H1 (cell line): ENCODE data around the gene CTNND2. TPM values are rescaled to one million over a fixed set of nuclear protein-coding genes. Genes with fewer than 3 reads are reported as not detected.

Experiments used
- CTCF ChIA-PET: fragments of 300-600 bp; sonication (Branson Sonifier 250); formaldehyde crosslinking; loops from one replicate; lab custom pipeline; 2021; ENCODE audit not compliant: partially characterized antibody; lab: Charles Lee
- POLR2A ChIA-PET: fragments of 300-600 bp; sonication (Branson Sonifier 250); formaldehyde crosslinking; loops from one replicate; lab custom pipeline; 2021; ENCODE audit warnings: inconsistent platforms; ENCODE audit not compliant: partially characterized antibody; lab: Charles Lee
- DNase-seq, 2 experiments: peaks; one replicate each; pipeline versions ENCODE4 v3.0.0 to v3.0.0-alpha.2; 2010 to 2022; ENCODE audit warnings: low spot score in 2 of 2, low read depth in 1 of 2, mixed read lengths in 1 of 2
- FAIRE-seq: peaks from 2 replicates; lab custom pipeline; 2011; peaks lifted over from hg19 to GRCh38; lab: Jason Lieb, UNC
- H2AFZ ChIP-seq: 2 replicates; pipeline ENCODE4 v1.8.1; 2012; ENCODE audit warnings: low read length, inconsistent platforms
- H2AK5ac ChIP-seq: 2 replicates; pipeline ENCODE4 v1.6.1; 2013; ENCODE audit warnings: low read depth, low read length
- H2BK120ac ChIP-seq: replicated peaks from 2 replicates; pipeline ENCODE3; 2013; ENCODE audit warnings: low read depth, low read length, inconsistent platforms
- H2BK12ac ChIP-seq: 2 replicates; pipeline ENCODE4 v1.6.1; 2013; ENCODE audit warnings: low read depth, low read length
- H2BK15ac ChIP-seq: 2 replicates; pipeline ENCODE4 v1.6.1; 2013; ENCODE audit warnings: low read length
- H2BK20ac ChIP-seq: 2 replicates; pipeline ENCODE4 v1.6.1; 2013; ENCODE audit warnings: low read length
- H2BK5ac ChIP-seq: 2 replicates; pipeline ENCODE4 v1.6.1; 2013; ENCODE audit warnings: low read depth, low read length
- H3K14ac ChIP-seq: 2 replicates; pipeline ENCODE4 v1.6.1; 2013; ENCODE audit warnings: inconsistent platforms; ENCODE audit not compliant: insufficient read length
- H3K18ac ChIP-seq: 2 replicates; pipeline ENCODE4 v1.6.1; 2013; ENCODE audit warnings: low read length; ENCODE audit errors: extremely low read depth
- H3K23ac ChIP-seq: 2 replicates; pipeline ENCODE4 v1.6.1; 2013; ENCODE audit warnings: inconsistent platforms; ENCODE audit not compliant: insufficient read length
- H3K23me2 ChIP-seq: 2 replicates; pipeline ENCODE4 v1.6.1; 2013; ENCODE audit warnings: low read depth, low read length
- H3K27ac ChIP-seq: 2 replicates; pipeline ENCODE4 v1.6.1; 2011; ENCODE audit warnings: low read depth, low read length, inconsistent platforms
- H3K27me3 ChIP-seq, 4 experiments: replicated peaks in 1 of 4; 1 replicate in 1 of 4; 2 replicates in 3 of 4; pipeline versions ENCODE4 v1.6.1 to v1.8.1; 2011 to 2013; ENCODE audit warnings: low read length in 3 of 4, mild to moderate bottlenecking in 3 of 4, inconsistent platforms in 2 of 4, mixed read lengths in 2 of 4, moderate library complexity in 1 of 4; ENCODE audit not compliant: control insufficient read depth in 3 of 4, insufficient read depth in 3 of 4; ENCODE audit errors: extremely low read depth in 1 of 4
- H3K36me3 ChIP-seq, 4 experiments: 2 replicates each; pipeline versions ENCODE4 v1.6.1 to v1.8.1; 2011 to 2013; ENCODE audit warnings: mild to moderate bottlenecking in 4 of 4, low read length in 3 of 4, moderate library complexity in 2 of 4, control low read depth in 1 of 4, inconsistent platforms in 1 of 4; ENCODE audit not compliant: insufficient read depth in 4 of 4, control insufficient read depth in 2 of 4
- H3K4ac ChIP-seq: replicated peaks from 2 replicates; pipeline ENCODE3; 2013; ENCODE audit warnings: low read length, low read depth, mixed read lengths, inconsistent platforms; ENCODE audit not compliant: insufficient read length
- H3K4me1 ChIP-seq, 4 experiments: replicated peaks in 1 of 4; 1 replicate in 1 of 4; 2 replicates in 3 of 4; pipeline versions ENCODE4 v1.6.1 to v1.8.1; 2011 to 2013; ENCODE audit warnings: low read length in 3 of 4, inconsistent platforms in 2 of 4, mixed read lengths in 1 of 4; ENCODE audit not compliant: insufficient read depth in 4 of 4, control insufficient read depth in 3 of 4
- H3K4me2 ChIP-seq, 2 experiments: 2 replicates each; pipeline versions ENCODE4 v1.6.1 to v1.8.1; 2011 to 2013; ENCODE audit warnings: low read depth in 2 of 2, low read length in 2 of 2, control low read depth in 1 of 2, inconsistent platforms in 1 of 2, mild to moderate bottlenecking in 1 of 2; ENCODE audit not compliant: insufficient read depth in 1 of 2
- H3K4me3 ChIP-seq, 4 experiments: fragments of 200-600, 300-600 bp in 1 of 4; sonication (generic), shearing (Covaris generic), sonication (Bioruptor Twin) in 1 of 4; 2 replicates each; pipeline versions ENCODE4 v1.5.1 to v1.8.1; 2011 to 2016; ENCODE audit warnings: low read length in 4 of 4, low read depth in 3 of 4, control low read depth in 2 of 4, inconsistent platforms in 2 of 4, mild to moderate bottlenecking in 2 of 4, mixed read lengths in 1 of 4, moderate library complexity in 1 of 4; ENCODE audit not compliant: insufficient read depth in 2 of 4; ENCODE audit errors: extremely low read depth in 1 of 4
- H3K56ac ChIP-seq: replicated peaks from 2 replicates; pipeline ENCODE3; 2013; ENCODE audit warnings: low read depth, mild to moderate bottlenecking, mixed read lengths, low read length, inconsistent platforms; ENCODE audit not compliant: insufficient read length
- H3K79me1 ChIP-seq: 2 replicates; pipeline ENCODE4 v1.6.1; 2013; ENCODE audit warnings: low read depth, low read length, control low read depth
- H3K79me2 ChIP-seq, 2 experiments: 2 replicates each; pipeline versions ENCODE4 v1.6.1 to v1.8.1; 2012 to 2013; ENCODE audit warnings: low read length in 2 of 2, mild to moderate bottlenecking in 2 of 2, inconsistent platforms in 1 of 2; ENCODE audit not compliant: insufficient read depth in 2 of 2, control insufficient read depth in 1 of 2
- H3K9ac ChIP-seq, 4 experiments: replicated peaks in 1 of 4; 1 replicate in 1 of 4; 2 replicates in 3 of 4; pipeline versions ENCODE4 v1.6.1 to v1.8.1; 2011 to 2013; ENCODE audit warnings: low read depth in 3 of 4, low read length in 3 of 4, control low read depth in 2 of 4, mild to moderate bottlenecking in 2 of 4, moderate library complexity in 2 of 4, inconsistent platforms in 1 of 4; ENCODE audit errors: extremely low read depth in 1 of 4
- H3K9me3 ChIP-seq, 2 experiments: 2 replicates each; pipeline versions ENCODE4 v1.6.1 to v1.8.1; 2012 to 2013; ENCODE audit warnings: mild to moderate bottlenecking in 2 of 2, moderate library complexity in 2 of 2, control low read depth in 1 of 2, inconsistent platforms in 1 of 2, low read depth in 1 of 2, low read length in 1 of 2, mixed read lengths in 1 of 2; ENCODE audit not compliant: insufficient read depth in 2 of 2
- H4K20me1 ChIP-seq, 2 experiments: replicated peaks in 1 of 2; 2 replicates each; pipeline versions ENCODE3 to v1.8.1; 2011 to 2013; ENCODE audit warnings: inconsistent platforms in 2 of 2, low read length in 2 of 2, mild to moderate bottlenecking in 1 of 2; ENCODE audit not compliant: insufficient read depth in 2 of 2, control insufficient read depth in 1 of 2
- H4K5ac ChIP-seq: 2 replicates; pipeline ENCODE4 v1.6.1; 2013; ENCODE audit warnings: low read length, low read depth, mixed read lengths, inconsistent platforms; ENCODE audit not compliant: insufficient read length
- H4K8ac ChIP-seq: 2 replicates; pipeline ENCODE4 v1.8.0; 2013; ENCODE audit warnings: mild to moderate bottlenecking, moderate library complexity, low read length, inconsistent platforms; ENCODE audit not compliant: insufficient read depth; ENCODE audit errors: extremely low read depth
- H4K91ac ChIP-seq: replicated peaks from 2 replicates; pipeline ENCODE3; 2013; ENCODE audit warnings: low read length, mixed read lengths, inconsistent platforms; ENCODE audit not compliant: insufficient read length
- ASH2L ChIP-seq: fragments of 200-600, 300-600 bp; sonication (generic); IDR thresholded peaks from one replicate; pipeline ENCODE4 v1.7.1; 2017; ENCODE audit warnings: low read length
- CHD2 ChIP-seq: IDR thresholded peaks from 2 replicates; pipeline ENCODE4 v1.6.1; 2012; ENCODE audit warnings: low read length, improper control_type of control experiment
- KDM1A ChIP-seq: fragments of 200-600, 300-600 bp; sonication (generic); IDR thresholded peaks from 2 replicates; pipeline ENCODE4 v1.7.1; 2016; ENCODE audit warnings: mild to moderate bottlenecking, low read length, borderline replicate concordance
- KDM4A ChIP-seq: IDR thresholded peaks from one replicate; pipeline ENCODE4 v1.7.1; 2012; ENCODE audit warnings: low read depth, mild to moderate bottlenecking, moderate library complexity, low read length, inconsistent platforms; ENCODE audit not compliant: severe bottlenecking
- POLR2A ChIP-seq, 2 experiments: IDR thresholded peaks; 1 replicate in 1 of 2; 2 replicates in 1 of 2; pipeline ENCODE4 v1.6.1; 2011; ENCODE audit warnings: low read depth in 2 of 2, low read length in 2 of 2, mild to moderate bottlenecking in 2 of 2; ENCODE audit errors: control extremely low read depth in 1 of 2
- RAD21 ChIP-seq, 2 experiments: IDR thresholded peaks in 1 of 2; conservative IDR thresholded peaks in 1 of 2; 2 replicates each; pipeline ENCODE4 v1.6.1; 2011; ENCODE audit warnings: low read depth in 2 of 2, low read length in 2 of 2, improper control_type of control experiment in 1 of 2, inconsistent platforms in 1 of 2, mild to moderate bottlenecking in 1 of 2, moderate library complexity in 1 of 2
- SIX5 ChIP-seq: IDR thresholded peaks from 2 replicates; pipeline ENCODE4 v1.6.1; 2011; ENCODE audit warnings: mild to moderate bottlenecking, low read depth, low read length
- SP2 ChIP-seq: IDR thresholded peaks from 2 replicates; pipeline ENCODE4 v1.6.1; 2012; ENCODE audit warnings: mild to moderate bottlenecking, low read length, inconsistent platforms
- SP4 ChIP-seq: IDR thresholded peaks from 2 replicates; pipeline ENCODE4 v1.6.1; 2012; ENCODE audit warnings: low read length, inconsistent platforms
- TAF1 ChIP-seq: IDR thresholded peaks from 2 replicates; pipeline ENCODE4 v1.6.1; 2011; ENCODE audit warnings: mild to moderate bottlenecking, low read depth, low read length
- WGBS, 2 experiments: shearing (Covaris generic) in 1 of 2; methylation state at CpG; one replicate each; pipeline versions ENCODE4 v1.1.6 to v1.1.7; 2013 to 2015; ENCODE audit warnings: low lambda C conversion rate in 2 of 2, mixed read lengths in 2 of 2, inconsistent platforms in 1 of 2, low coverage in 1 of 2, missing lambda C conversion rate in 1 of 2; ENCODE audit not compliant: insufficient replicate concordance in 2 of 2, insufficient coverage in 1 of 2, insufficient read length in 1 of 2; ENCODE audit errors: extremely low coverage in 1 of 2, missing lambda C conversion rate in 1 of 2; 5-methylcytosine and 5-hydroxymethylcytosine counted together
- polyA plus RNA-seq, 7 experiments: library from polyadenylated mRNA; depleted of rRNA in 3 of 7; stranded (reverse) in 5 of 7; unstranded in 2 of 7; fragments of >200 nt in 5 of 7; fragments of 200-250 nt in 2 of 7; gene quantifications; 1 replicate in 5 of 7; 2 replicates in 1 of 7; 4 replicates in 1 of 7; pipeline versions ENCODE4 v1.2.1 to v1.2.3, GENCODE V29; 2011 to 2013; ENCODE audit warnings: missing spikeins in 2 of 7, mixed read lengths in 2 of 7
- total RNA-seq: library from RNA; stranded (reverse); fragmentation: NEBNext Ultra II Directional; extraction: Animal tissue kit (Norgen Biotek cat#: 25700); gene quantifications from 2 replicates; pipeline ENCODE4 v1.2.1, GENCODE V29; 2021

CTNND2 gene
- total and polyA plus RNA-seq, 2 of the 8 experiments (the other 6 are each of a cell fraction or from before 2014, with no cell fraction given): 7.4 to 14.2 TPM

- Histone ChIP-seq H3K4ac (no peak overlapping the region), H3K4me2 (no peak overlapping the region), H3K79me1 (no peaks in the 10 kb centered on the region), H3K23me2 (no peaks in the 10 kb centered on the region), H2BK15ac (no peak overlapping the region), H4K8ac (no peak overlapping the region), H3K18ac (no peak overlapping the region), H3K79me2 (no peaks in the 10 kb centered on the region), H2BK120ac (no peak overlapping the region), H4K5ac (no peak overlapping the region), H3K27ac (no peak overlapping the region), H3K27me3 (no peaks in the 10 kb centered on the region), H3K9me3 (no peaks in the 10 kb centered on the region), H4K91ac (peak overlapping the region; percentile 27), H2BK5ac (no peak overlapping the region), H3K4me1 (no peaks in the 10 kb centered on the region), H3K4me3 (no peak overlapping the region), H2AK5ac (no peak overlapping the region), H2BK12ac (no peak overlapping the region), H2AFZ (no peak overlapping the region), H4K20me1 (no peaks in the 10 kb centered on the region), H3K23ac (no peak overlapping the region), H3K9ac (no peak overlapping the region), H3K36me3 (no peaks in the 10 kb centered on the region), H3K14ac (no peak overlapping the region), H3K56ac (no peak overlapping the region), H2BK20ac (no peak overlapping the region)
- FAIRE-seq (no peak), DNase-seq (no peak)
- ChIA-PET POLR2A (no interaction called here), CTCF (no interaction called here)
- WGBS, 2 experiments: 98% methylated on average over 3 of the region's 3 CpGs; no CpG with 5 or more reads in 1 of the 2 experiments
- TF ChIP-seq CHD2: no peak
- no peak for TF ChIP-seq RAD21 (IDR thresholded peaks at IDR 0.05 in 1 of 2, conservative IDR thresholded peaks at IDR 0.05 in 1 of 2; ENCODE audit: low read depth in 2 of 2, low read length in 2 of 2)
- TF ChIP-seq POLR2A (IDR thresholded peaks at IDR 0.05; ENCODE audit: control extremely low read depth in 1 of 2, low read depth in 2 of 2, low read length in 2 of 2): no peak
- TF ChIP-seq ASH2L: no peak
- no peak for TF ChIP-seq TAF1
- TF ChIP-seq SIX5: no peak
- no peak for TF ChIP-seq SP2
- no peak for TF ChIP-seq KDM1A
- TF ChIP-seq KDM4A: no peak
- TF ChIP-seq SP4: no peak
Measured at GRCh38 chr5:11724940-11725339, 179.3 kb downstream of the CTNND2 start.
